T-cell (primary cell): ENCODE data around the gene CENPO. TPM values are rescaled to one million over a fixed set of nuclear protein-coding genes. Genes with fewer than 3 reads are reported as not detected.
A peak's percentile ranks its signal among the peaks of the same experiment; 100 is the strongest.

Source experiments
- ATAC-seq, 4 experiments: fragments of 200-7000 bp in 3 of 4; fragments of 150-1000 bp in 1 of 4; cut with Tn5 transposase; replicated peaks in 1 of 4; 1 replicate in 3 of 4; 2 replicates in 1 of 4; pipeline ENCODE4 v1.10.0; 2021; ENCODE audit warnings: moderate library complexity in 3 of 4, mild to moderate bottlenecking in 2 of 4, moderate number of reproducible peaks in 1 of 4
- CTCF ChIA-PET, 2 donors: fragments of 300-600 bp; sonication (Branson Sonifier 250); formaldehyde crosslinking; loops; one replicate each; lab custom pipeline; 2022; ENCODE audit warnings: antibody characterized with exemption in 2 of 2; lab: Charles Lee
- POLR2A ChIA-PET, 2 donors: fragments of 300-600 bp; sonication (Branson Sonifier 250); formaldehyde crosslinking; loops; one replicate each; lab custom pipeline; 2022; ENCODE audit warnings: antibody characterized with exemption in 2 of 2; lab: Charles Lee
- DNase-seq, 35 experiments: peaks; one replicate each; pipeline versions ENCODE4 v3.0.0 to v3.0.0-alpha.2; 2013 to 2023
- H3K27ac ChIP-seq: one replicate; pipeline ENCODE4 v1.5.1; 2013; ENCODE audit warnings: low read length
- H3K27me3 ChIP-seq, 2 experiments: replicated peaks in 1 of 2; 1 replicate in 1 of 2; 2 replicates in 1 of 2; pipeline versions ENCODE4 v1.6.1 to v1.7.0; 2013; ENCODE audit warnings: low read length in 1 of 2, mixed read lengths in 1 of 2; ENCODE audit not compliant: control insufficient read depth in 2 of 2, insufficient read depth in 2 of 2; ENCODE audit errors: extremely low read depth in 1 of 2
- H3K36me3 ChIP-seq, 2 donors: 1 replicate in 1 of 2; 2 replicates in 1 of 2; pipeline versions ENCODE4 v1.6.1 to v1.7.0; 2013; ENCODE audit warnings: low read length in 1 of 2; ENCODE audit not compliant: control insufficient read depth in 2 of 2, insufficient read depth in 1 of 2; ENCODE audit errors: extremely low read depth in 1 of 2
- H3K4me1 ChIP-seq, 2 experiments: 1 replicate in 1 of 2; 2 replicates in 1 of 2; pipeline versions ENCODE4 v1.6.1 to v1.7.0; 2013; ENCODE audit warnings: low read length in 2 of 2, mixed read lengths in 1 of 2; ENCODE audit not compliant: insufficient read depth in 2 of 2, control insufficient read depth in 1 of 2; ENCODE audit errors: extremely low read depth in 1 of 2
- H3K4me3 ChIP-seq, 2 donors: 1 replicate in 1 of 2; 2 replicates in 1 of 2; pipeline versions ENCODE4 v1.5.1 to v1.7.0; 2013; ENCODE audit warnings: mild to moderate bottlenecking in 2 of 2, low read length in 1 of 2, moderate library complexity in 1 of 2; ENCODE audit not compliant: control insufficient read depth in 1 of 2; ENCODE audit errors: extremely low read depth in 1 of 2
- H3K9me3 ChIP-seq: 2 replicates; pipeline ENCODE4 v1.7.0; 2013
- H3K27ac Mint-ChIP-seq, 2 donors: one replicate each; pipeline ENCODE4 v1.8.0; 2020 to 2021; ENCODE audit warnings: mild to moderate bottlenecking in 2 of 2, mixed read lengths in 2 of 2
- H3K27me3 Mint-ChIP-seq, 2 donors: one replicate each; pipeline ENCODE4 v1.8.0; 2021 to 2022; ENCODE audit warnings: mixed read lengths in 2 of 2
- H3K36me3 Mint-ChIP-seq: one replicate; pipeline ENCODE4 v1.8.0; 2021; ENCODE audit warnings: mixed read lengths
- H3K4me1 Mint-ChIP-seq, 3 donors: one replicate each; pipeline ENCODE4 v1.8.0; 2020 to 2022; ENCODE audit warnings: mixed read lengths in 3 of 3, mild to moderate bottlenecking in 1 of 3
- H3K4me3 Mint-ChIP-seq, 3 donors: one replicate each; pipeline ENCODE4 v1.8.0; 2020 to 2022; ENCODE audit warnings: mild to moderate bottlenecking in 3 of 3, mixed read lengths in 3 of 3, moderate library complexity in 3 of 3
- H3K9me3 Mint-ChIP-seq, 3 donors: one replicate each; pipeline ENCODE4 v1.8.0; 2020 to 2022; ENCODE audit warnings: mixed read lengths in 3 of 3
- WGBS: methylation state at CpG from one replicate; pipeline ENCODE4 v1.1.5; 2013; ENCODE audit warnings: missing lambda C conversion rate; ENCODE audit not compliant: insufficient coverage; 5-methylcytosine and 5-hydroxymethylcytosine counted together
- total RNA-seq, 35 experiments: library from RNA in 6 of 35; stranded (reverse) in 6 of 35; fragments of 120-200 nt in 1 of 35; gene quantifications; one replicate each; pipeline versions ENCODE4 v1.2.1 to v1.2.4 and lab custom pipeline; 2013 to 2026

Gene CENPO
- total RNA-seq, 5 donors from 2014 or later (not counting 1 experiment from before 2014, with no cell fraction given) = 4.8 to 8.4 (median 6.4) TPM

- ChIA-PET CTCF (no interaction called here), POLR2A (interaction anchor here in 1 of 2 donors (0.5 kb wide), 1 partner anchor 10 kb away, joined by 3 read pairs; no protein-coding TSS in a partner anchor)
- H3K9me3 ChIP-seq = no peaks in the 10 kb centered on the region
- no peak overlapping the region for H3K27ac ChIP-seq
- Mint-ChIP-seq H3K9me3 (no peaks in the 10 kb centered on the region), H3K27me3 (no peaks in the 10 kb centered on the region), H3K4me1 (peaks cover 0 to 7% (median 3%) of the 10 kb centered on the region in 3 donors), H3K27ac (peak overlapping the region in 1 of 2 donors; percentile 10), H3K36me3 (peaks cover 29% of the 10 kb centered on the region), H3K4me3 (no peak overlapping the region)
- H3K4me1 ChIP-seq = peaks cover 0 to 7% of the 10 kb centered on the region in 2 experiments
- 82% methylated on average over 5 of the region's 7 CpGs for WGBS
- peaks cover 0 to 27% of the 10 kb centered on the region in 2 donors for H3K36me3 ChIP-seq
- ATAC-seq (no peak), DNase-seq (no peak)
- H3K27me3 ChIP-seq = no peaks in the 10 kb centered on the region
- H3K4me3 ChIP-seq = no peak overlapping the region
These were observed 44.0 kb upstream of the CENPO start for GRCh38 chr2:24749069-24749691.

- Mint-ChIP-seq H3K27me3 (no peaks in the 10 kb centered on the region), H3K36me3 (peaks cover 25% of the 10 kb centered on the region), H3K9me3 (no peaks in the 10 kb centered on the region), H3K27ac (no peak overlapping the region), H3K4me3 (no peak overlapping the region), H3K4me1 (no peaks in the 10 kb centered on the region)
- WGBS = no CpG with 5 or more reads among the region's 3 CpGs
- no peaks in the 10 kb centered on the region for H3K4me1 ChIP-seq
- ChIA-PET POLR2A (interaction anchor here in 1 of 2 donors (0.5 kb wide), 1 partner anchor 1508 kb away, joined by 3 read pairs; no protein-coding TSS in a partner anchor), CTCF (no interaction called here)
- no peak overlapping the region for H3K4me3 ChIP-seq
- H3K27ac ChIP-seq = no peak overlapping the region
- no peaks in the 10 kb centered on the region for H3K27me3 ChIP-seq
- ATAC-seq (no peak), DNase-seq (no peak)
- H3K36me3 ChIP-seq = peaks cover 3 to 61% of the 10 kb centered on the region in 2 donors
- H3K9me3 ChIP-seq = no peaks in the 10 kb centered on the region
These were observed 38.1 kb upstream of the CENPO start for GRCh38 chr2:24754985-24755705.

- Mint-ChIP-seq H3K36me3 (peaks cover 27% of the 10 kb centered on the region), H3K27me3 (no peaks in the 10 kb centered on the region), H3K27ac (no peak overlapping the region), H3K4me3 (no peak overlapping the region), H3K4me1 (no peaks in the 10 kb centered on the region), H3K9me3 (no peaks in the 10 kb centered on the region)
- no CpG with 5 or more reads among the region's 1 CpG for WGBS
- CTCF ChIA-PET = no interaction called here
- POLR2A ChIA-PET = no interaction called here
- no peak for DNase-seq
- H3K27me3 ChIP-seq = no peaks in the 10 kb centered on the region
- no peaks in the 10 kb centered on the region for H3K4me1 ChIP-seq
- H3K9me3 ChIP-seq = no peaks in the 10 kb centered on the region
- H3K27ac ChIP-seq = no peak overlapping the region
- ATAC-seq = no peak
- H3K36me3 ChIP-seq = peaks cover 5 to 62% of the 10 kb centered on the region in 2 donors
- no peak overlapping the region for H3K4me3 ChIP-seq
These were observed 36.4 kb upstream of the CENPO start for GRCh38 chr2:24756789-24757188.

GRCh38 chr2:24761866-24762265 lies 31.4 kb upstream of the CENPO start:
- no peaks in the 10 kb centered on the region for H3K27me3 Mint-ChIP-seq

GRCh38 chr2:24762518-24762917 lies 30.7 kb upstream of the CENPO start:
- peaks cover 8 to 51% of the 10 kb centered on the region in 2 donors for H3K36me3 ChIP-seq
- CTCF ChIA-PET = interaction anchor here (0.5 to 0.6 kb wide), 2 partner anchors 10 to 13 kb away, joined by 3 read pairs; no protein-coding TSS in a partner anchor
- H3K9me3 ChIP-seq = no peaks in the 10 kb centered on the region
- H3K4me1 ChIP-seq = no peaks in the 10 kb centered on the region
- Mint-ChIP-seq H3K4me1 (peaks cover 0 to 2% (median 0%) of the 10 kb centered on the region in 3 donors), H3K4me3 (no peak overlapping the region), H3K27ac (peak overlapping the region in 1 of 2 donors; percentile 28), H3K36me3 (peaks cover 49% of the 10 kb centered on the region), H3K9me3 (no peaks in the 10 kb centered on the region), H3K27me3 (no peaks in the 10 kb centered on the region)
- no CpG with 5 or more reads among the region's 2 CpGs for WGBS
- no peaks in the 10 kb centered on the region for H3K27me3 ChIP-seq
- ATAC-seq = no peak
- DNase-seq = no peak
- POLR2A ChIA-PET = interaction anchor here in 1 of 2 donors (0.6 kb wide), 1 partner anchor 611 kb away, joined by 3 read pairs; no protein-coding TSS in a partner anchor
- no peak overlapping the region for H3K4me3 ChIP-seq
- no peak overlapping the region for H3K27ac ChIP-seq

More at GRCh38 chr2:24761866-24762265, 31.4 kb upstream of the CENPO start:
- ATAC-seq = no peak
- POLR2A ChIA-PET = interaction anchor here in 1 of 2 donors (0.6 kb wide), 2 partner anchors 511 to 610 kb away, joined by 3 to 7 read pairs; no protein-coding TSS in a partner anchor
- no peaks in the 10 kb centered on the region for H3K9me3 Mint-ChIP-seq
- peaks cover 0 to 2% (median 0%) of the 10 kb centered on the region in 3 donors for H3K4me1 Mint-ChIP-seq
- no peaks in the 10 kb centered on the region for H3K27me3 ChIP-seq
- no peak overlapping the region for H3K27ac Mint-ChIP-seq
- H3K36me3 Mint-ChIP-seq = peaks cover 46% of the 10 kb centered on the region
- 100% methylated on average over 3 of the region's 5 CpGs for WGBS
- no peak overlapping the region for H3K4me3 ChIP-seq
- CTCF ChIA-PET = interaction anchor here in 1 of 2 donors (0.6 kb wide), 1 partner anchor 9 kb away, joined by 3 read pairs; no protein-coding TSS in a partner anchor
- H3K36me3 ChIP-seq = peaks cover 8 to 49% of the 10 kb centered on the region in 2 donors
- no peak overlapping the region for H3K27ac ChIP-seq
- H3K4me3 Mint-ChIP-seq = no peak overlapping the region
- no peaks in the 10 kb centered on the region for H3K9me3 ChIP-seq
- no peak for DNase-seq
- H3K4me1 ChIP-seq = no peaks in the 10 kb centered on the region

GRCh38 chr2:24763843-24764242 lies 29.4 kb upstream of the CENPO start:
- 100% methylated on average over 3 of the region's 4 CpGs for WGBS
- H3K27me3 Mint-ChIP-seq = no peaks in the 10 kb centered on the region
- Histone ChIP-seq H3K4me1 (no peaks in the 10 kb centered on the region), H3K27me3 (no peaks in the 10 kb centered on the region), H3K36me3 (peaks cover 8 to 51% of the 10 kb centered on the region in 2 donors), H3K27ac (no peak overlapping the region), H3K9me3 (no peaks in the 10 kb centered on the region), H3K4me3 (no peak overlapping the region)
- H3K27ac Mint-ChIP-seq = no peak overlapping the region
- no peak overlapping the region for H3K4me3 Mint-ChIP-seq
- ChIA-PET CTCF (no interaction called here), POLR2A (no interaction called here)
- H3K36me3 Mint-ChIP-seq = peaks cover 50% of the 10 kb centered on the region
- DNase-seq = no peak
- no peak for ATAC-seq
- H3K4me1 Mint-ChIP-seq = peaks cover 0 to 2% (median 0%) of the 10 kb centered on the region in 3 donors
- H3K9me3 Mint-ChIP-seq = no peaks in the 10 kb centered on the region
